Measurements from ENCODE around the gene ZBTB8OS.

DNA sequence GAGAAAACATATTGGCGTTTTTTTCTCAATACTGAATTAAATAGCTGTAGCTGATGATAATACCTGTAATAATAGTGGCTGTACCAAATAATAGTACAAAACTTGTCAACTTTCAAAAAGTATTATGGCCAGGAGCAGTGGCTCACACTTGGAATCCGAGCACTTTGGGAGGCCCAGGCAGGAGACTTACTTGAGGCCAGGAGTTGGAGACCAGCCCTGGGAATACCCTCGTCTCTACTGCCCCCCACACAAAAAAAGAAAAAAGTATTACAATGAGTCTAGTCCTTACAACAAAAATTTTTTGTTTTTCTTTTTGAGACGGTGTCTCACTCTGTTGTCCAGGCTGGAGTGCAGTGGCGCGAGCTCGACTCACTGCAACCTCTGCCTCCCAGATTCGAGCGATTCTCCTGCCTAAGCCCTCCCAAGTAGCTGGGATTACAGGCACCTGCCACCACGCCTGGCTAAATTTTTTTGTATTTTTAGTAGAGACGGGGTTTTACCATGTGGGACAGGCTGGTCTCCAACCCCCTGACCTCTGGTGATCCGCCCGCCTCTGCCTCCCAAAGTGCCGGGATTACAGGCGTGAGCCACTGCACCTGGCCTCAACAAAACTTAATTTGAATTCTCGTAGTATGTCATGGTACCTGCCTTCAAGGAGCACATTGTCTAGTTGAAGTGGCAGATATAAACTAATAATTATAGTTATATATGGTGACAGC lies 2.1 kb upstream of the ZBTB8OS start:
- TF ChIP-seq CTCF (IDR thresholded peaks at IDR 0.05 in 2 of 3, conservative IDR thresholded peaks at IDR 0.05 in 1 of 3; ENCODE audit: insufficient read depth in 2 of 3, low read depth in 1 of 3, low read length in 3 of 3), result no peak
- no peak for TF ChIP-seq RFX7 (CRISPR knock-in tag; IDR thresholded peaks at IDR 0.05)
- TF ChIP-seq REST (IDR thresholded peaks at IDR 0.05; ENCODE audit: borderline replicate concordance), result no peak
- no peak for TF ChIP-seq REST (CRISPR knock-in tag; IDR thresholded peaks at IDR 0.05; ENCODE audit: low read depth)
